Measurements from ENCODE around the gene CADPS2. TPM values are rescaled to one million over a fixed set of nuclear protein-coding genes. Genes with fewer than 3 reads are reported as not detected.

The CADPS2 gene
- total and polyA plus RNA-seq, 2 donors (not counting 1 experiment from before 2014, with no cell fraction given), result not detected

- no peak overlapping the region for H3K4me3 ChIP-seq (ENCODE audit: control extremely low read depth in 1 of 5, extremely low read depth in 1 of 5, insufficient read depth in 1 of 5, low read depth in 2 of 5, low read length in 4 of 5)
- H3K9me3 ChIP-seq (ENCODE audit: control extremely low read depth in 1 of 3, control insufficient read depth in 2 of 3, insufficient read depth in 1 of 3, low read length in 2 of 3), result no peaks in the 10 kb centered on the region
- WGBS (ENCODE audit: insufficient coverage), result 93% methylated on average over 6 of the region's 6 CpGs
- H4K20me1 ChIP-seq (ENCODE audit: control insufficient read depth, insufficient read depth, low read length, poor library complexity, severe bottlenecking), result no peaks in the 10 kb centered on the region
- H3K79me2 ChIP-seq (ENCODE audit: control insufficient read depth, insufficient read depth, low read length), result no peaks in the 10 kb centered on the region
- DNase-seq, result no peak
- H3K4me1 ChIP-seq (ENCODE audit: control insufficient read depth in 2 of 2, insufficient read depth in 2 of 2, low read length in 2 of 2), result no peaks in the 10 kb centered on the region
- Mint-ChIP-seq H3K27me3 (no peaks in the 10 kb centered on the region), H3K4me1 (no peaks in the 10 kb centered on the region), H3K9me3 (ENCODE audit: insufficient read depth) (peaks cover 1% of the 10 kb centered on the region), H3K27ac (no peak overlapping the region), H3K4me3 (no peak overlapping the region)
- intact Hi-C loops (cut with micrococcal nuclease), result no loop called here
- ATAC-seq (ENCODE audit: low read depth), result no peak
- no peaks in the 10 kb centered on the region for H3K36me3 ChIP-seq (replicated peaks in 1 of 2; ENCODE audit: control extremely low read depth in 1 of 2, control insufficient read depth in 1 of 2, extremely low read depth in 1 of 2, insufficient read depth in 2 of 2, low read length in 1 of 2)
- no peak overlapping the region for H2AFZ ChIP-seq (ENCODE audit: insufficient read depth, low read depth, low read length, poor library complexity, severe bottlenecking)
- POLR2A ChIA-PET, result no interaction called here
- H3K27ac ChIP-seq (ENCODE audit: low read length in 2 of 2), result no peak overlapping the region
- TF ChIP-seq CTCF (IDR thresholded peaks at IDR 0.05), result no peak
- no peak for TF ChIP-seq EZH2 (IDR thresholded peaks at IDR 0.05; ENCODE audit: borderline replicate concordance, insufficient read depth, low read depth, low read length, poor library complexity, severe bottlenecking)
- H3K9ac ChIP-seq (ENCODE audit: low read length), result no peak overlapping the region
- H3K27me3 ChIP-seq (replicated peaks in 1 of 4; ENCODE audit: control extremely low read depth in 1 of 4, control insufficient read depth in 3 of 4, insufficient read depth in 4 of 4, low read length in 3 of 4), result no peaks in the 10 kb centered on the region
- H3K4me2 ChIP-seq (replicated peaks; ENCODE audit: low read depth, low read length, poor library complexity, severe bottlenecking), result no peak overlapping the region
- CTCF ChIA-PET, result no interaction called here
Measured at GRCh38 chr7:122407195-122407594, 479.1 kb downstream of the CADPS2 start.

- Mint-ChIP-seq H3K9me3 (ENCODE audit: insufficient read depth) (peaks cover 1% of the 10 kb centered on the region), H3K27ac (no peak overlapping the region), H3K4me1 (no peaks in the 10 kb centered on the region), H3K4me3 (no peak overlapping the region), H3K27me3 (no peaks in the 10 kb centered on the region)
- WGBS (ENCODE audit: insufficient coverage), result no CpG with 5 or more reads among the region's 1 CpG
- ATAC-seq (ENCODE audit: low read depth) (no peak), DNase-seq (no peak)
- no peak overlapping the region for H3K27ac ChIP-seq (ENCODE audit: low read length in 2 of 2)
- no peaks in the 10 kb centered on the region for H3K4me1 ChIP-seq (ENCODE audit: control insufficient read depth in 2 of 2, insufficient read depth in 2 of 2, low read length in 2 of 2)
- intact Hi-C loops (cut with micrococcal nuclease), result no loop called here
- no peaks in the 10 kb centered on the region for H3K79me2 ChIP-seq (ENCODE audit: control insufficient read depth, insufficient read depth, low read length)
- no peaks in the 10 kb centered on the region for H4K20me1 ChIP-seq (ENCODE audit: control insufficient read depth, insufficient read depth, low read length, poor library complexity, severe bottlenecking)
- no peak overlapping the region for H3K9ac ChIP-seq (ENCODE audit: low read length)
- ChIA-PET POLR2A (no interaction called here), CTCF (no interaction called here)
- H3K4me3 ChIP-seq (ENCODE audit: control extremely low read depth in 1 of 5, extremely low read depth in 1 of 5, insufficient read depth in 1 of 5, low read depth in 2 of 5, low read length in 4 of 5), result no peak overlapping the region
- H3K9me3 ChIP-seq (ENCODE audit: control extremely low read depth in 1 of 3, control insufficient read depth in 2 of 3, insufficient read depth in 1 of 3, low read length in 2 of 3), result no peaks in the 10 kb centered on the region
- no peak overlapping the region for H2AFZ ChIP-seq (ENCODE audit: insufficient read depth, low read depth, low read length, poor library complexity, severe bottlenecking)
- H3K4me2 ChIP-seq (replicated peaks; ENCODE audit: low read depth, low read length, poor library complexity, severe bottlenecking), result no peak overlapping the region
- H3K36me3 ChIP-seq (replicated peaks in 1 of 2; ENCODE audit: control extremely low read depth in 1 of 2, control insufficient read depth in 1 of 2, extremely low read depth in 1 of 2, insufficient read depth in 2 of 2, low read length in 1 of 2), result no peaks in the 10 kb centered on the region
- no peak for TF ChIP-seq EZH2 (IDR thresholded peaks at IDR 0.05; ENCODE audit: borderline replicate concordance, insufficient read depth, low read depth, low read length, poor library complexity, severe bottlenecking)
- no peak for TF ChIP-seq CTCF (IDR thresholded peaks at IDR 0.05)
- H3K27me3 ChIP-seq (replicated peaks in 1 of 4; ENCODE audit: control extremely low read depth in 1 of 4, control insufficient read depth in 3 of 4, insufficient read depth in 4 of 4, low read length in 3 of 4), result no peaks in the 10 kb centered on the region
Measured at GRCh38 chr7:122403113-122403512, 483.1 kb downstream of the CADPS2 start.
